ENCODE data around the gene FAM25G.
"Not testable (repeated sequence)": the region's sequence is repeated elsewhere in the genome, so short reads cannot be mapped to it uniquely, and the experiment has no call there.

FAM25G gene

GRCh38 chr10:47491600-47491999, at the start of gene FAM25G:
Gene FAM25G, minus strand, starts transcription at chr10:47491700. Its CDS starts 26 bp downstream, at chr10:47491674.
- H3K27me3 ChIP-seq (ENCODE audit: insufficient read depth, low read depth, severe bottlenecking); H3K4me3 ChIP-seq (ENCODE audit: low read depth, low read length); DNase-seq; H3K36me3 ChIP-seq; H3K27ac ChIP-seq; H3K9me3 ChIP-seq (ENCODE audit: severe bottlenecking): not testable (repeated sequence)

DNA sequence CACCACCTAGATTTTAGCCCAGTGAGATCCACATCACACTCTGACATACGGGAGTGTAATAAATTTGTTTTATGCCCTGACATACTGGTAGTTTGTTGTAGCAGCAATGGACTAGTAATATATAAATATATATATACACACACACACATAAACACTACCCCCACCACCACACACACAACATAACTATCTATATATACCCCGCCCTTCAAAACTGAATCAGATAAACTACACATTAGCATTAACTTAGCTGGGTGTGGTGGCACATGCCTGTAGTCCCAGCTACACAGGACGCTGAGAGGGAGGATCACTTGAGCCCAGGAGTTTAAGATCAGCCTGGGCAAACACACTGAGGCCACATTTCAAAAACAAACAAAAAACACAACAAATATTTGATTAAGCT, 44.9 kb upstream of the FAM25G start:
- DNase-seq; H3K4me3 ChIP-seq (ENCODE audit: low read depth, low read length); H3K36me3 ChIP-seq; H3K9me3 ChIP-seq (ENCODE audit: severe bottlenecking); H3K27me3 ChIP-seq (ENCODE audit: insufficient read depth, low read depth, severe bottlenecking); H3K27ac ChIP-seq: not testable (repeated sequence)

DNA sequence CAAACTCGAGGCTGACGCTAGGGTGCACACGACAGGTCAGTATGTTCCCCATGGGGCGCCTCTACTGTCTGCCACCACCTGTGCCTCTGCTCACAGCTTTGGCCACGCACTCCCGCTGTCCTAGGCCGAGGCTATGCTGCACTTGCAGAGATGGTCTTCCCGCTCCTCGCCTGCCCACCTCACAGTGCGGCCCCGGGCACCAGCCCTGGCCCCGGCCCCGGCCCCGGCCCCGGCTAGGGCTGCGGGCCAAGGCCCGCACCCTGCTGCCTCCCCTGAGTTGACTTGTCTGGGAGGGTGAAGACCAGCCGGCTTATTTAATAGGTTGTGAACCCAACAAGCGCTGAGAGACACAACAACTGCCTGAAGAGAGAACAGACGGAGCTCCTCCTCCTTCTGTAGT, 32.0 kb upstream of the FAM25G start, which contains the start of gene AGAP9:
AGAP9 (minus strand) TSS at position 164 of the 400 bp plus-strand sequence; CDS start at position 52, 112 bp downstream.
- H3K27ac ChIP-seq; DNase-seq; H3K4me3 ChIP-seq (ENCODE audit: low read depth, low read length); H3K9me3 ChIP-seq (ENCODE audit: severe bottlenecking); H3K36me3 ChIP-seq; H3K27me3 ChIP-seq (ENCODE audit: insufficient read depth, low read depth, severe bottlenecking): not testable (repeated sequence)

GRCh38 chr10:47502313-47502712, 10.8 kb upstream of the FAM25G start:
- H3K9me3 ChIP-seq (ENCODE audit: severe bottlenecking); H3K36me3 ChIP-seq; H3K27me3 ChIP-seq (ENCODE audit: insufficient read depth, low read depth, severe bottlenecking); H3K4me3 ChIP-seq (ENCODE audit: low read depth, low read length); H3K27ac ChIP-seq; DNase-seq: not testable (repeated sequence)

GRCh38 chr10:47494226-47494625, 2.7 kb upstream of the FAM25G start:
- H3K9me3 ChIP-seq (ENCODE audit: severe bottlenecking); H3K27me3 ChIP-seq (ENCODE audit: insufficient read depth, low read depth, severe bottlenecking); H3K4me3 ChIP-seq (ENCODE audit: low read depth, low read length); H3K36me3 ChIP-seq; H3K27ac ChIP-seq; DNase-seq: not testable (repeated sequence)

- not testable (repeated sequence) for H3K27ac ChIP-seq; H3K4me3 ChIP-seq (ENCODE audit: low read depth, low read length); DNase-seq; H3K36me3 ChIP-seq; H3K27me3 ChIP-seq (ENCODE audit: insufficient read depth, low read depth, severe bottlenecking); H3K9me3 ChIP-seq (ENCODE audit: severe bottlenecking)
These were observed 1.9 kb downstream of the FAM25G start for GRCh38 chr10:47489630-47490029.

DNA sequence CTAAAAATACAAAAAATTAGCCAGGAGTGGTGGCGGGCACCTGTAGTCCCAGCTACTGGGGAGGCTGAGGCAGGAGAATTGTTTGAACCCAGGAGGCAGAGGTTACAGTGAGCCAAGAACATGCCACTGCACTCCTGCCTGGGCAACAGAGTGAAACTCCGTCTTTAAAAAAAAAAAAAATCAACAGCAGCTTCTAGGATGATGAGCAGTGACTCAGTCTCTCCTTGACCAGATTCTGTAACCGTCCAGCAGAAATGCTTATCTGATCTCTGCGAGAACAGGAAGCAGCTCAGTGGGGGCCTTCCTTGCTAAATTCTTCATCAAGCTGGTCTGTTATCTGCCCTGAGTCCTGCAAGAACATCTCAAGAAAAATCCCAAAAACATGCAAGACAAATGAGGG, 5.6 kb downstream of the FAM25G start:
- H3K36me3 ChIP-seq; DNase-seq; H3K27ac ChIP-seq; H3K9me3 ChIP-seq (ENCODE audit: severe bottlenecking); H3K4me3 ChIP-seq (ENCODE audit: low read depth, low read length); H3K27me3 ChIP-seq (ENCODE audit: insufficient read depth, low read depth, severe bottlenecking): not testable (repeated sequence)

DNA sequence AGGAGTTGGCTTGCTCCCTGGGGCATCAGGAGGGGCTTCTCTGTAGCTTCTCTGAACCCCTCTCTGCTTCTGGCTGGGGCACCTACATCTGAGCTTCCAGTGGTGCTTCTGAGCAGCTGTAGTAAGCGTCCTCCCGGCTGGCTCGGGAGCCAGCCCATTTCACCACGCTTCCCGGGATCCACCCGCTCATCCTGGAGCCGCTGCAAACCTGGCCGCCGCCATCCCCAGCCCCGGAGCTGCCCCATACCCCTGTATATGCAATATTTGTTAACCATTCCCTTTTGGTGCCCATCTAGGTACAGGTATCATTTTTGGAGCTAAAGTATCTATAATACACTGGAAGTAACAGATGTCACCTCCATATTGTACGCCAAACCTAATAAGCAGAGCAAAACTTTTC, 6.7 kb downstream of the FAM25G start:
- H3K36me3 ChIP-seq; H3K4me3 ChIP-seq (ENCODE audit: low read depth, low read length); H3K27ac ChIP-seq; DNase-seq; H3K27me3 ChIP-seq (ENCODE audit: insufficient read depth, low read depth, severe bottlenecking); H3K9me3 ChIP-seq (ENCODE audit: severe bottlenecking): not testable (repeated sequence)

DNA sequence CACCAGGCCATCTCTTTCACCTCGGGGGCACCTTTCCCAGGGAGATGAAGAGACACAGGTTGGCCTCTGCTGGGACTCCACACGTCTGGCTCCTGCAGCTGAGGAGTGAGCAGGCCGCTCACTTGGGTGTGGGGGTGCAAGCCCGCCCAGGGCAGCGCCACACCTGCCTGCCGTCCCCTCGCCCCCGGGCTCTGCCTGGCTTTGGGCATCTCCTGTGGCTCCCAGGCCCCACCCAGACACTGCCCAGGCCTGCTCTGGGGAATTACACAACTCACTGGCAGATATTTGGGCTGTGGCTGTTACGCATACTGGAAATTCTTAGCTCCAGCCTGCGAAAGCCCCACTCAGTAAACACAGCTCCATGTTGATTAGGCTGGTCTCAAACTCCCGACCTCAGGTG, 7.6 kb downstream of the FAM25G start, which contains the start of gene ANXA8:
ANXA8 (minus strand) TSS at position 193 of the 400 bp plus-strand sequence; CDS start at position 11, 182 bp downstream.
- not testable (repeated sequence) for H3K27me3 ChIP-seq (ENCODE audit: insufficient read depth, low read depth, severe bottlenecking); H3K27ac ChIP-seq; H3K4me3 ChIP-seq (ENCODE audit: low read depth, low read length); DNase-seq; H3K36me3 ChIP-seq; H3K9me3 ChIP-seq (ENCODE audit: severe bottlenecking)

DNA sequence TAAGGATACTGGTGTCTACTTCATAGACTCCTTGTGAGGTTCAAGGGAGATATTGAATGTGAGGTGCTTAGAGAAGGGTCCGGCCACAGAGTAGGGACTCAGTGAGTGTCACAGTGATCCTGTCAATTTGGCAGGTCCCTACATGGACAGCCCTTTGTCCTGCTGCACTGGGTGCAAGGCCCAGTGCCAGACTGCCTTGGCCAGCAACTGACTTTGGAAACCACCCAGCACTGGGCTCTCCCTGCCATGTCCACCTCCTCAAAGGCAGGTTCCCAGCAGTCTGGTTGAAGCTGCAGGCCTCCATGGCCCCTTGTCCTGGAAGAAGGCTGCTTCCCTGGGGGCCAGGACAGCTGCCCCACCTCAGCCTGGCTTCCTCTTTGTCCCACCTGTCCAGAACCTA, 9.1 kb downstream of the FAM25G start:
- not testable (repeated sequence) for H3K4me3 ChIP-seq (ENCODE audit: low read depth, low read length); H3K9me3 ChIP-seq (ENCODE audit: severe bottlenecking); H3K36me3 ChIP-seq; H3K27me3 ChIP-seq (ENCODE audit: insufficient read depth, low read depth, severe bottlenecking); H3K27ac ChIP-seq; DNase-seq

DNA sequence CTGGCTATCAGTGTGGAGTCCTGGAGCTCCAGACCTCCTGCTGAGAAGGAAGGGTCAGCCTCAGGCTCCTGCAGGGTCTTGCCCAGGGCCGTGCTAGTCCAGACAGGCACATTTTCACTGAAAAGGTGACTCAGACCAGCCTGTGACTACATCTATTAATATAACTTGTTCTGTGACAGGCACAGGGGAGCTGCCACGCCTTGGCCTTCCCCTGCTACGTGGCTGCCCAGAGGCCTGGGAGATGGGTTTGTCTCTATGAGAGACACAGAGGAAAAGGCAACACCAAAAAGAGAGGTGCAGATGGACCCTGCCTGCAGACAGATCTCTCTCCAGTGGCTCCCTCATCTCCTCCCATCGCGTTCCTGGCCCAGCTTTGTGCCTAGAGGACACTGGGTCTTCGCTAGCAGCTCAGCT, 9.7 kb downstream of the FAM25G start:
- H3K27me3 ChIP-seq (ENCODE audit: insufficient read depth, low read depth, severe bottlenecking); H3K4me3 ChIP-seq (ENCODE audit: low read depth, low read length); H3K9me3 ChIP-seq (ENCODE audit: severe bottlenecking); H3K36me3 ChIP-seq; H3K27ac ChIP-seq; DNase-seq: not testable (repeated sequence)

- H3K4me3 ChIP-seq (ENCODE audit: low read depth, low read length); DNase-seq; H3K36me3 ChIP-seq; H3K27me3 ChIP-seq (ENCODE audit: insufficient read depth, low read depth, severe bottlenecking); H3K27ac ChIP-seq; H3K9me3 ChIP-seq (ENCODE audit: severe bottlenecking): not testable (repeated sequence)
These were observed 10.2 kb downstream of the FAM25G start for GRCh38 chr10:47481182-47481766.

DNA sequence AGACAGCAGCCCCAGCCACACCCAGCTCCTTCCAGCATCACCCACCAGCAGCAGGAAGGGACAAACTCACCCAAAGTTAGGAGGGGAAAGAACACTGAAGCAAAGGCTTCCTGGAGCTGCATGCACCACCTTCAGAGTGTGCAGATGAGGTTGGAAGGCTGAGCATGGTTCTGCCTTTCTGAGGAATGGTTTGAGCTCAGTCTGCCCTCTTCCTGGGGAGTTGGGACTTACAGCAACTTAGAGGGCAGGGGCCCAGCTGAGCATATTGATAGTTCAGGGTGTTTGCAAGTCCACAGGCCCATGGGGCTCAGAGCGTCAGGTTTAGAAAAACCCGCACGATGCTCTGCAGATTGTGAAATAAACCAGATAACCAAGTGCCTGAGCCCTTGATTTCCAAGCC, 11.4 kb downstream of the FAM25G start:
- not testable (repeated sequence) for H3K4me3 ChIP-seq (ENCODE audit: low read depth, low read length); H3K27ac ChIP-seq; H3K9me3 ChIP-seq (ENCODE audit: severe bottlenecking); H3K36me3 ChIP-seq; DNase-seq; H3K27me3 ChIP-seq (ENCODE audit: insufficient read depth, low read depth, severe bottlenecking)

DNA sequence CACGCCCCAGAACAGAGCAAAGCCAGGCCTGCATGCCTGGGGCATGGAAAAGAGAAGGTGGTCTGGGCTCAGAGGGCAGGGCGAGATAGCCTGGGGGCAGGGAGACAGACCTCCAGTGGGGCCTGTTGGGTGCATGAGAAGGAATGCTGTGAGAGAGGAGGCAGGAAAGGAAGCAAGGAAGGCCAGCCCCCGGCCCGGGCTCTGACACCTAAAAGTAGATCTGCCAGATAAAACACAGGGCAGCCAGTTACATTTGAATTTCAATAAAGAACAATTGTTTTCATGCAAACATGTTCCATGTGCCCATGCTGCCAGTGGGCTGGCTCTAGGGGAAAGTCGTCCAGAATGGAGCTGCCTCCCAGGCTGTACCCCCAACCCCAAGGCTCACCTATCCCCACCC, 13.4 kb downstream of the FAM25G start:
- not testable (repeated sequence) for H3K27ac ChIP-seq; H3K27me3 ChIP-seq (ENCODE audit: insufficient read depth, low read depth, severe bottlenecking); H3K4me3 ChIP-seq (ENCODE audit: low read depth, low read length); H3K36me3 ChIP-seq; H3K9me3 ChIP-seq (ENCODE audit: severe bottlenecking); DNase-seq

DNA sequence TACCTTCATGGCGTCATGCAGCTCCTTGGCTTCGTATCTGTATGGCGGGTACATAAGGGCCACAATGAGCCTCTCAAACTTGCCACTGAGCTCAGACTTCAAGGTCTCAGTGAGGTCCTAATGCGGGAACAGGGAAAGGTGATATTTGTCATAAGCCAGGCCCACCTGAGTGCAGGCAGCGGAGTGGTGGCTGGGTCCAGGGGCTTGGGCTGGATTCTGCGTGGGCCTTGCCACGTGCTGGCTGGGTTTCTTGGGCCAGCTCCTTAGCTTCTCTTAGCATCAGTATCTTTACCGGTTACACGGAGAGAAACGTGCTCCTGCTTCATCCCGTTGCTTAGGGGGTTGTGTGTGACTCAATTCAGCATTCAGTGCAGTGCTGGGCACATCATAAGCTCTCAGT, 14.4 kb downstream of the FAM25G start:
- H3K36me3 ChIP-seq; H3K27ac ChIP-seq; H3K27me3 ChIP-seq (ENCODE audit: insufficient read depth, low read depth, severe bottlenecking); H3K9me3 ChIP-seq (ENCODE audit: severe bottlenecking); DNase-seq; H3K4me3 ChIP-seq (ENCODE audit: low read depth, low read length): not testable (repeated sequence)

Data from WERI-Rb-1 (cell line).